IPS-18a (cell line): ENCODE results near the gene TSPAN15.
"Not testable (repeated sequence)": the region's sequence is repeated elsewhere in the genome, so short reads cannot be mapped to it uniquely, and the experiment has no call there.

Experiments
- H3K27ac ChIP-seq: one replicate; pipeline ENCODE4 v1.5.1; 2013; ENCODE audit warnings: low read length
- H3K27me3 ChIP-seq: one replicate; pipeline ENCODE4 v1.6.1; 2013; ENCODE audit warnings: mild to moderate bottlenecking, low read length; ENCODE audit not compliant: control insufficient read depth, insufficient read depth
- H3K36me3 ChIP-seq: one replicate; pipeline ENCODE4 v1.6.1; 2013; ENCODE audit warnings: low read depth, low read length; ENCODE audit not compliant: control insufficient read depth
- H3K4me1 ChIP-seq: one replicate; pipeline ENCODE4 v1.6.1; 2013; ENCODE audit warnings: low read depth, low read length; ENCODE audit not compliant: control insufficient read depth
- H3K4me3 ChIP-seq: one replicate; pipeline ENCODE4 v1.5.1; 2013; ENCODE audit warnings: low read length
- H3K9ac ChIP-seq: one replicate; pipeline ENCODE4 v1.6.1; 2013; ENCODE audit warnings: mild to moderate bottlenecking, low read length, moderate library complexity
- H3K9me3 ChIP-seq: one replicate; pipeline ENCODE4 v1.6.1; 2013; ENCODE audit warnings: low read depth, low read length; ENCODE audit not compliant: control insufficient read depth

The TSPAN15 gene

GRCh38 chr10:69515699-69516259, 64.5 kb downstream of the TSPAN15 start:
- Histone ChIP-seq H3K9me3 (no peaks in the 10 kb centered on the region), H3K27me3 (no peaks in the 10 kb centered on the region), H3K36me3 (no peaks in the 10 kb centered on the region), H3K9ac (no peak overlapping the region), H3K4me3 (no peak overlapping the region), H3K4me1 (peaks cover 4% of the 10 kb centered on the region), H3K27ac (no peak overlapping the region)

DNA sequence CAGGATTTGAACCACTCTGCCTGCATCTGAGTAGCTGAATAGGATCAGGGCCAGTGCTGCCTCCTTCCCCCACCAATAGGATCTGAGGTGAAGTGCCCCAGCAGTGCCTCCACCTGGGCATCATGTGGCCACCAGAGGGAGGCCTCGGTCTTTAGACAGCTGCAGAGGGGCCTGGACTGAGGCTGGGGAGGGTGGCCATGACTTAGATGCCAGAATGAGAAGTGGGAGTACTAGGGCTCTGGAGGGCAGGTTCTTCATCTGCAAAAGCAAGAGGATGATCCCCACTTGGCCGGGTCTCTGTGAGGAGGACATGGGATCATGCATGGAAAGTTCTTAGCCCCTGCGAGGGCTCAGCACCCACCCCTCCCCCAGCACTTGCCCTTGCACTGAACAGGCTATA, 65.1 kb downstream of the TSPAN15 start:
- H3K4me1 ChIP-seq = peaks cover 4% of the 10 kb centered on the region
- no peak overlapping the region for H3K9ac ChIP-seq
- no peaks in the 10 kb centered on the region for H3K36me3 ChIP-seq
- H3K27me3 ChIP-seq = no peaks in the 10 kb centered on the region
- no peak overlapping the region for H3K4me3 ChIP-seq
- no peaks in the 10 kb centered on the region for H3K9me3 ChIP-seq
- H3K27ac ChIP-seq = no peak overlapping the region

- Histone ChIP-seq H3K36me3 (no peaks in the 10 kb centered on the region), H3K27ac (no peak overlapping the region), H3K9me3 (no peaks in the 10 kb centered on the region), H3K4me3 (no peak overlapping the region), H3K27me3 (no peaks in the 10 kb centered on the region), H3K4me1 (peaks cover 4% of the 10 kb centered on the region), H3K9ac (no peak overlapping the region)
Measured at GRCh38 chr10:69516796-69517195, 65.5 kb downstream of the TSPAN15 start.

DNA sequence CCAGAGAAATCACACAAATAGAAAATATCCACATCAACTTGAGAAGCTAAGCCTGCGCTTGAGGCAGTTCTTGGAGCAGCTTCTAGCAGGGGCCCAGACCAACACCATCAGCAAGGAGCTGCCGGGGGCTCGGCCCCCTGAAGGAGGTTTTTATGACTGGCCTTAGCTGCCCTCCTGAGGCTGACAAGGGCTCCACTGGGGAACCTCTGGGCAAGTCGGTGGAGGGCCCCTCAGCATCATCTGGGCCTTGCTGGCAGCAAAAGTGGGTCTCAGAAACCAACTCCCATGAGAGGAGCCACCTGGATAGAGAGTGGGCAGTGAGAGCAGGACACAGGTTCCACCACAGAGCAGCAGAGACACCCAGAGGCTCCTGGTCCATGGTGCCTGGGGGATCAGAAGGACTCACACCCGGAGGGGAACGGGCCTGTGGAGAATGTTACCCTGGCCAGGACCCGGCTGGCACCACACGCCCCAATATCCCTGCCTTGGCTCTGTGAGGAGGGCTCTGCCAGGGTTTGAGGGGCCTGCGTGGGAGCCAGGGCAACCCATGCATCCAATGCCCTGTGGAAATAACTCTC, 66.1 kb downstream of the TSPAN15 start:
- H3K36me3 ChIP-seq = no peaks in the 10 kb centered on the region
- no peaks in the 10 kb centered on the region for H3K9me3 ChIP-seq
- no peak overlapping the region for H3K4me3 ChIP-seq
- H3K4me1 ChIP-seq = peaks cover 4% of the 10 kb centered on the region
- H3K9ac ChIP-seq = no peak overlapping the region
- no peaks in the 10 kb centered on the region for H3K27me3 ChIP-seq
- H3K27ac ChIP-seq = no peak overlapping the region

GRCh38 chr10:69527961-69528360, 76.7 kb downstream of the TSPAN15 start:
- Histone ChIP-seq H3K9me3 (no peaks in the 10 kb centered on the region), H3K4me3 (no peak overlapping the region), H3K27me3 (no peaks in the 10 kb centered on the region), H3K27ac (no peak overlapping the region), H3K9ac (no peak overlapping the region), H3K36me3 (no peaks in the 10 kb centered on the region), H3K4me1 (no peaks in the 10 kb centered on the region)

DNA sequence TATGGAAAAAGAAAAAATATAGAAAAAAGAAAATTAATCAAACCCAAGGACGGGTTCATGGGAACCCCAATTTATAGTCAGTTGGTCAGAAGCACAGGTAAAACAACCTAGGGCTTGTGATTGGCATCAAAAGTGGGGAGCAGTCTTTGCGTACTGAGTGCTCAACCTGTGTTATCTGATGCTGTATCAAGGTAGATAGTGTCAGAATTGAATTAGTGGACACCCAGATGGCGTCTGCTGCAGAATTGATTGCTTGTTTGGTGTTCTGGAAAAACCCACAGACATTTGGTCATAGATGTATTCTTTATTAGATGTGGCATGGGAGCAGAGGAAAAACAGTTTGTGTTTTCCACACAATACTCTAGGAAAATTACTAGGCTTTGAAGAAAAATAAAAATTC, 82.4 kb downstream of the TSPAN15 start:
- Histone ChIP-seq H3K27me3 (no peaks in the 10 kb centered on the region), H3K4me1 (no peaks in the 10 kb centered on the region), H3K9ac (no peak overlapping the region), H3K9me3 (no peaks in the 10 kb centered on the region), H3K27ac (no peak overlapping the region), H3K4me3 (no peak overlapping the region), H3K36me3 (no peaks in the 10 kb centered on the region)

GRCh38 chr10:69536521-69536920, 85.3 kb downstream of the TSPAN15 start:
- not testable (repeated sequence) for H3K27ac ChIP-seq, H3K4me1 ChIP-seq, H3K27me3 ChIP-seq, H3K36me3 ChIP-seq, H3K9ac ChIP-seq, H3K4me3 ChIP-seq, H3K9me3 ChIP-seq

DNA sequence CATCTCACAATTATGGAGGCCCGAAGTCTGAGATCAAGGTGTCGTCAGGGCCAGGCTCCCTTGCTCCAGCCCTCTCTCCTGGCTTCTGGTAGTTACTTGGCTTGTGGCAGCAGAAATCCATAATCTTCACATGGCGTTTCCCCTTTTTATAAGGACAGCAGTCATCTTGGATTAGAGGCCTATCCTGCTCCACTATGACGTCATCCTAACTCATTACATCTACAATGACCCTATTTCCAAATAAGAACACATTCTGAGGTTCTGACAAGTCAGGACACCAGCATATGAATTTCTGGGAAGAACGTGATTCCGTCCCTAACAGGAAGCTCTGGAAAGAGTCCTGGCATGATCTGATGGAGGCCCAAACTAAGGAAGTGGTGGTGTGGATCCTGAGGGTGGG, 86.2 kb downstream of the TSPAN15 start:
- no peaks in the 10 kb centered on the region for H3K4me1 ChIP-seq
- H3K27me3 ChIP-seq = no peaks in the 10 kb centered on the region
- no peak overlapping the region for H3K4me3 ChIP-seq
- no peaks in the 10 kb centered on the region for H3K36me3 ChIP-seq
- peaks cover 12% of the 10 kb centered on the region for H3K9me3 ChIP-seq
- H3K9ac ChIP-seq = no peak overlapping the region
- H3K27ac ChIP-seq = no peak overlapping the region

GRCh38 chr10:69538461-69538860, 87.2 kb downstream of the TSPAN15 start:
- H3K9me3 ChIP-seq = peaks cover 12% of the 10 kb centered on the region
- peaks cover 3% of the 10 kb centered on the region for H3K4me1 ChIP-seq
- no peaks in the 10 kb centered on the region for H3K27me3 ChIP-seq
- no peak overlapping the region for H3K4me3 ChIP-seq
- no peaks in the 10 kb centered on the region for H3K36me3 ChIP-seq
- H3K27ac ChIP-seq = no peak overlapping the region
- H3K9ac ChIP-seq = no peak overlapping the region

DNA sequence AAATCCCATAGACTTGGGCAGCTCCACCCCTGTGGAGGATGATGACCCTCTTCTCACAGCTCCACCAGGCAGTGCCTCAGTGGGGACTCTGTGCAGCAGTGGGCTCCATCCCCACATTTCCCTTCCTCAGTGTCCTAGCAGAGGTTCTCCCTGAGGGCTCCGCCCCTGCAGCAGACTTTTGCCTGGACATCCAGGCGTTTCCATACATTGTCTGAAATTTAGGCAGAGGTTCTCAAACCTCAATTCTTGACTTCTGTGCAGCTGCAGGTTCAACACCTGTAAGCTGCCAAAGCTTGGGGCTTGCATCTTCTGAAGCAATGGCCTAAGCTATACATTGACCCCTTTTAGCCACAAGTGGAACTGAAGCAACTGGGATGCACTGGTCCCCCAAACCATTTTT, 90.2 kb downstream of the TSPAN15 start:
- Histone ChIP-seq H3K4me3 (no peak overlapping the region), H3K9me3 (peaks cover 12% of the 10 kb centered on the region), H3K4me1 (peaks cover 19% of the 10 kb centered on the region), H3K27ac (no peak overlapping the region), H3K9ac (no peak overlapping the region), H3K36me3 (no peaks in the 10 kb centered on the region), H3K27me3 (no peaks in the 10 kb centered on the region)

GRCh38 chr10:69549959-69550358, 98.7 kb downstream of the TSPAN15 start:
- H3K9ac ChIP-seq = no peak overlapping the region
- H3K27me3 ChIP-seq = no peaks in the 10 kb centered on the region
- peaks cover 19% of the 10 kb centered on the region for H3K9me3 ChIP-seq
- no peaks in the 10 kb centered on the region for H3K36me3 ChIP-seq
- peaks cover 5% of the 10 kb centered on the region for H3K4me1 ChIP-seq
- no peak overlapping the region for H3K27ac ChIP-seq
- no peak overlapping the region for H3K4me3 ChIP-seq

DNA sequence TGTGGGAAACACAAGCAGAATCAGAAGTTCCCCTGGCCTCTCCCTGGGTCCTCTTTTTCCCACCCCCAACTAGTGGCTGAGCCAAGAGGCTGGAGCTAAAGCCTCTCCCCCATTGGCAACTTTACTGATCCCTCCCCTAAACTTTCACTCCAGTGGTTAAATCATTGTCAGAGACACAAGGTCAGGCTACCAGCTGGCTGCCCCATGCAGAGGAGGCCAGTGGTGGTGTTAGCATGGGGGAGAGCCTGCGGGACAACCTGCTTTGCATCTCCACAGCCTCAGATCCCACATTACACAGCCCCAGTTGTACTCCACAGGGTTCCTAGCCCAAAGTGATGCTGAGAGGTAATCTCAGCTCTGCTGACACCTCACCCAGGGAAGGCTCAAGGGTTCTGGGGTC, 101.0 kb downstream of the TSPAN15 start:
- Histone ChIP-seq H3K36me3 (no peaks in the 10 kb centered on the region), H3K9me3 (peaks cover 19% of the 10 kb centered on the region), H3K4me3 (no peak overlapping the region), H3K27me3 (no peaks in the 10 kb centered on the region), H3K27ac (no peak overlapping the region), H3K4me1 (no peaks in the 10 kb centered on the region), H3K9ac (no peak overlapping the region)
